OCI-LY7 (cell line): Measurements from ENCODE around the gene DNAJC11.

Experiments used
- EZH2phosphoT487 ChIP-seq: fragments of 200-600 bp; sonication (generic); IDR thresholded peaks from 2 replicates; pipeline ENCODE4 v1.6.1; 2018; ENCODE audit warnings: low read depth, borderline replicate concordance, mild to moderate bottlenecking, mixed run types, antibody characterized with exemption, low read length, moderate library complexity, mixed read lengths
- TF ChIP-seq, protein P1 (sequence below): fragments of 200-600 bp; sonication (generic); conservative IDR thresholded peaks from 2 replicates; pipeline ENCODE4 v1.5.1; 2014; ENCODE audit warnings: mild to moderate bottlenecking, antibody characterized with exemption, low read length, moderate library complexity, mixed read lengths

DNA sequence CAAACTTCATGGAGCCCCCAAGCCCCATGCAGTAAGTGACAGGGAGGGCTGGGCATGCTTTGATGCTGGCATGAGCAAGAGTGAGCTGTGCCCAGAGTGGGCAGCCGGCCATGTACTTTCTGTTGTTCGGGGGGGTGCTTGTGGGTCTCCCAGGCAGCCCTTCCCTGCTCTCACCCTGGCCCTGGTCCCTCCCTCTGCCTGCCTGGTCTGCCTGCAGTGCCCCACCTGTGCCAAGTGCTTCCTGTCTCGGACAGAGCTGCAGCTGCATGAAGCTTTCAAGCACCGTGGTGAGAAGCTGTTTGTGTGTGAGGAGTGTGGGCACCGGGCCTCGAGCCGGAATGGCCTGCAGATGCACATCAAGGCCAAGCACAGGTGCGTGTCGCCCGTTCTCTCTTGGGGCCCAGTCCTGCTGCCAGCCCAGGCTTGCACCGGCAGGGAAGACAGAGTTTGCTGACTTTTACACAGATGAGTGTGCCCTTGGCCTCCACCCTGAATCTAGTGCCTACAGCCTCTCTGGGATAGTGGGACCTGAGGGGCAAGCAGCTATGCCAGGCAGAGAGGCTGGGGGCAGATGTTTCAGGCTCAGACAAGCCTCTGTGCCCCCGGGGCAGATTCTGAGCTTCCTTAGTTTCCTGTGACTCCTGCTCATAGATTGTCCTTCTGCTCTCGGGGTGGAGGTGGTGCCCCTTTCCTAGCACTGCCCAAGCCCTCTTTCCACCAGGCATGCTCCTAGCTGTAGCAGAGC is 114.2 kb downstream of the DNAJC11 start:
- TF ChIP-seq, protein P1, sequence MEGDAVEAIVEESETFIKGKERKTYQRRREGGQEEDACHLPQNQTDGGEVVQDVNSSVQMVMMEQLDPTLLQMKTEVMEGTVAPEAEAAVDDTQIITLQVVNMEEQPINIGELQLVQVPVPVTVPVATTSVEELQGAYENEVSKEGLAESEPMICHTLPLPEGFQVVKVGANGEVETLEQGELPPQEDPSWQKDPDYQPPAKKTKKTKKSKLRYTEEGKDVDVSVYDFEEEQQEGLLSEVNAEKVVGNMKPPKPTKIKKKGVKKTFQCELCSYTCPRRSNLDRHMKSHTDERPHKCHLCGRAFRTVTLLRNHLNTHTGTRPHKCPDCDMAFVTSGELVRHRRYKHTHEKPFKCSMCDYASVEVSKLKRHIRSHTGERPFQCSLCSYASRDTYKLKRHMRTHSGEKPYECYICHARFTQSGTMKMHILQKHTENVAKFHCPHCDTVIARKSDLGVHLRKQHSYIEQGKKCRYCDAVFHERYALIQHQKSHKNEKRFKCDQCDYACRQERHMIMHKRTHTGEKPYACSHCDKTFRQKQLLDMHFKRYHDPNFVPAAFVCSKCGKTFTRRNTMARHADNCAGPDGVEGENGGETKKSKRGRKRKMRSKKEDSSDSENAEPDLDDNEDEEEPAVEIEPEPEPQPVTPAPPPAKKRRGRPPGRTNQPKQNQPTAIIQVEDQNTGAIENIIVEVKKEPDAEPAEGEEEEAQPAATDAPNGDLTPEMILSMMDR, result no peak
- no peak for TF ChIP-seq EZH2phosphoT487
